Endothelial cell of umbilical vein (primary cell): ENCODE data around the gene SSH3. TPM values are rescaled to one million over a fixed set of nuclear protein-coding genes. Genes with fewer than 3 reads are reported as not detected.

Source experiments
- BruUV-seq: library from RNA; stranded (reverse); fragments of 400-500 nt; replicated peaks from 2 replicates; lab custom pipeline; 2021; lab: Mats Ljungman, UMichigan
- CTCF ChIA-PET: fragments of 300-600, 350-600 bp; sonication (Branson Sonifier 250); formaldehyde crosslinking; loops from one replicate; lab custom pipeline; 2021; ENCODE audit warnings: antibody characterized with exemption, inconsistent platforms; lab: Charles Lee
- POLR2A ChIA-PET: fragments of 300-600, 350-600 bp; sonication (Branson Sonifier 250); formaldehyde crosslinking; loops from one replicate; lab custom pipeline; 2021; ENCODE audit warnings: antibody characterized with exemption, inconsistent platforms; lab: Charles Lee
- DNase-seq: peaks from one replicate; pipeline ENCODE4 v3.0.0-alpha.2; 2011; ENCODE audit warnings: low read depth, low spot score
- FAIRE-seq: peaks from 2 replicates; lab custom pipeline; 2011; peaks lifted over from hg19 to GRCh38; lab: Jason Lieb, UNC
- H2AFZ ChIP-seq: 2 replicates; pipeline ENCODE4 v1.6.0; 2012; ENCODE audit warnings: low read depth, low read length, control low read depth, inconsistent platforms
- H3K27ac ChIP-seq: 2 replicates; pipeline ENCODE4 v1.5.1; 2011; ENCODE audit warnings: low read depth, mild to moderate bottlenecking, control low read depth, low read length, moderate library complexity; ENCODE audit not compliant: insufficient read depth
- H3K27me3 ChIP-seq, 2 experiments: 2 replicates each; pipeline versions ENCODE4 v1.6.0 to v1.6.1; 2011; ENCODE audit warnings: low read length in 2 of 2, mixed read lengths in 1 of 2; ENCODE audit not compliant: control insufficient read depth in 2 of 2, insufficient read depth in 2 of 2
- H3K36me3 ChIP-seq, 2 experiments: 2 replicates in 1 of 2; 3 replicates in 1 of 2; pipeline ENCODE4 v1.5.1; 2011; ENCODE audit warnings: low read length in 2 of 2, mild to moderate bottlenecking in 1 of 2, moderate library complexity in 1 of 2; ENCODE audit not compliant: control insufficient read depth in 2 of 2, insufficient read depth in 2 of 2; ENCODE audit errors: extremely low read depth in 1 of 2
- H3K4me1 ChIP-seq: 3 replicates; pipeline ENCODE4 v1.5.1; 2011; ENCODE audit warnings: mild to moderate bottlenecking, low read length; ENCODE audit not compliant: control insufficient read depth, insufficient read depth; ENCODE audit errors: extremely low read depth
- H3K4me2 ChIP-seq: 2 replicates; pipeline ENCODE4 v1.6.1; 2011; ENCODE audit warnings: low read length, control low read depth, mixed read lengths; ENCODE audit not compliant: insufficient read depth
- H3K4me3 ChIP-seq, 3 experiments: fragments of 200-600 bp in 1 of 3; sonication (generic), shearing (Covaris generic) in 1 of 3; replicated peaks in 1 of 3; 2 replicates each; pipeline ENCODE4 v1.5.1; 2011 to 2016; ENCODE audit warnings: control low read depth in 3 of 3, low read length in 3 of 3, mild to moderate bottlenecking in 2 of 3, inconsistent platforms in 1 of 3, low read depth in 1 of 3, moderate library complexity in 1 of 3; ENCODE audit not compliant: insufficient read depth in 1 of 3
- H3K79me2 ChIP-seq: 2 replicates; pipeline ENCODE4 v1.6.0; 2012; ENCODE audit warnings: low read length, inconsistent platforms; ENCODE audit not compliant: control insufficient read depth, insufficient read depth
- H3K9ac ChIP-seq: replicated peaks from 2 replicates; pipeline ENCODE3; 2011; ENCODE audit warnings: low read length, control low read depth; ENCODE audit not compliant: insufficient read depth; ENCODE audit errors: extremely low read depth
- H3K9me1 ChIP-seq: replicated peaks from 3 replicates; pipeline ENCODE4 v1.6.0; 2011; ENCODE audit warnings: mild to moderate bottlenecking, low read length; ENCODE audit not compliant: control insufficient read depth, insufficient read depth; ENCODE audit errors: extremely low read depth
- H3K9me3 ChIP-seq: replicated peaks from 2 replicates; pipeline ENCODE4 v1.5.1; 2012; ENCODE audit warnings: low read length, inconsistent platforms; ENCODE audit not compliant: control insufficient read depth, insufficient read depth
- H4K20me1 ChIP-seq: replicated peaks from 2 replicates; pipeline ENCODE3; 2011; ENCODE audit warnings: mild to moderate bottlenecking, low read length; ENCODE audit not compliant: control insufficient read depth, insufficient read depth; ENCODE audit errors: extremely low read depth
- CTCF ChIP-seq, 2 donors: IDR thresholded peaks; 1 replicate in 1 of 2; 2 replicates in 1 of 2; pipeline ENCODE4 v1.5.1; 2011; ENCODE audit warnings: low read length in 2 of 2, mild to moderate bottlenecking in 2 of 2, moderate library complexity in 2 of 2, control low read depth in 1 of 2, inconsistent platforms in 1 of 2, low read depth in 1 of 2; ENCODE audit not compliant: insufficient read depth in 1 of 2; ENCODE audit errors: extremely low read depth in 1 of 2
- EZH2 ChIP-seq: IDR thresholded peaks from 2 replicates; pipeline ENCODE4 v1.6.1; 2012; ENCODE audit warnings: borderline replicate concordance, low read depth, mild to moderate bottlenecking, moderate library complexity, low read length, inconsistent platforms; ENCODE audit not compliant: severe bottlenecking
- FOS ChIP-seq: IDR thresholded peaks from 2 replicates; pipeline ENCODE4 v1.6.1; 2011; ENCODE audit warnings: mild to moderate bottlenecking, low read length, moderate library complexity, borderline replicate concordance; ENCODE audit not compliant: insufficient read depth
- GATA2 ChIP-seq: IDR thresholded peaks from 2 replicates; pipeline ENCODE4 v1.7.0; 2011; ENCODE audit warnings: low read depth, mild to moderate bottlenecking, moderate library complexity, mixed read lengths, low read length; ENCODE audit not compliant: insufficient read length, insufficient read depth
- JUN ChIP-seq: IDR thresholded peaks from 2 replicates; pipeline ENCODE4 v1.6.1; 2011; ENCODE audit warnings: borderline replicate concordance, low read depth; ENCODE audit not compliant: insufficient read length, insufficient read depth
- MAX ChIP-seq: IDR thresholded peaks from 2 replicates; pipeline ENCODE4 v1.6.1; 2011; ENCODE audit not compliant: insufficient read depth, insufficient read length
- MYC ChIP-seq: IDR thresholded peaks from one replicate; pipeline ENCODE4 v1.6.1; 2011; ENCODE audit warnings: mild to moderate bottlenecking, low read depth, low read length
- POLR2A ChIP-seq: IDR thresholded peaks from 2 replicates; pipeline ENCODE4 v1.6.1; 2012; ENCODE audit warnings: low read depth, mild to moderate bottlenecking, control low read depth, low read length
- POLR2AphosphoS5 ChIP-seq: IDR thresholded peaks from 2 replicates; pipeline ENCODE4 v1.6.1; 2012; ENCODE audit warnings: low read depth, mild to moderate bottlenecking, control low read depth, low read length, moderate library complexity; ENCODE audit not compliant: insufficient read depth
- dilution Hi-C: fragments of 300-500 bp; cut with MboI; formaldehyde crosslinking; loops from one replicate; pipeline ENCODE4 v1.15.0; 2019; ENCODE audit warnings: low sequenced_read_pairs; ENCODE audit not compliant: extremely low pct_ligation_motif_present
- intact Hi-C: fragments of 100-400 bp; cut with micrococcal nuclease; formaldehyde crosslinking; loops from one replicate; pipeline ENCODE4 v1.10.0; 2022
- polyA plus RNA-seq, 4 experiments: library from polyadenylated mRNA; depleted of rRNA in 3 of 4; stranded (reverse) in 3 of 4; unstranded in 1 of 4; fragments of >200 nt; gene quantifications; 2 replicates each; pipeline versions ENCODE4 v1.2.1 to v1.2.3, GENCODE V29; 2011 to 2012; ENCODE audit warnings: missing spikeins in 1 of 4
- total RNA-seq: library from RNA; stranded (reverse); gene quantifications from 2 replicates; pipeline ENCODE4 v1.2.3, GENCODE V29; 2021

SSH3 gene
- total and polyA plus RNA-seq, 2 donors (not counting 3 experiments of a cell fraction or from before 2014, with no cell fraction given): 14.3 to 16.5 TPM

GRCh38 chr11:67280788-67281551 lies 22.4 kb upstream of the SSH3 start:
- H3K9me1 ChIP-seq: no peaks in the 10 kb centered on the region
- H3K79me2 ChIP-seq: peaks cover 12% of the 10 kb centered on the region
- no peaks in the 10 kb centered on the region for H3K9me3 ChIP-seq
- no peak overlapping the region for H3K4me3 ChIP-seq
- no peak overlapping the region for H3K9ac ChIP-seq
- intact Hi-C loops: no loop called here
- TF ChIP-seq MAX (no peak), FOS (no peak), JUN (no peak), EZH2 (no peak)
- H3K4me1 ChIP-seq: peaks cover 17% of the 10 kb centered on the region
- BruUV-seq: no TSS peak
- DNase-seq (no peak), FAIRE-seq (no peak)
- ChIA-PET CTCF (no interaction called here), POLR2A (no interaction called here)
- no peak overlapping the region for H2AFZ ChIP-seq
- dilution Hi-C loops: no loop called here
- no peaks in the 10 kb centered on the region for H4K20me1 ChIP-seq
- no peak overlapping the region for H3K27ac ChIP-seq
- peaks cover 8 to 62% of the 10 kb centered on the region in 2 experiments for H3K36me3 ChIP-seq
- H3K4me2 ChIP-seq: no peak overlapping the region
- no peaks in the 10 kb centered on the region for H3K27me3 ChIP-seq

- Histone ChIP-seq H3K4me1 (peaks cover 13% of the 10 kb centered on the region), H3K4me3 (no peak overlapping the region), H3K79me2 (peaks cover 8% of the 10 kb centered on the region), H3K9me3 (no peaks in the 10 kb centered on the region), H3K9ac (no peak overlapping the region), H3K4me2 (no peak overlapping the region), H3K27me3 (no peaks in the 10 kb centered on the region), H4K20me1 (no peaks in the 10 kb centered on the region), H3K36me3 (peaks cover 8 to 64% of the 10 kb centered on the region in 2 experiments), H3K9me1 (no peaks in the 10 kb centered on the region), H2AFZ (no peak overlapping the region), H3K27ac (no peak overlapping the region)
- DNase-seq (no peak), FAIRE-seq (no peak)
- no TSS peak for BruUV-seq
- intact Hi-C loops (no loop called here), dilution Hi-C loops (no loop called here)
- ChIA-PET POLR2A (no interaction called here), CTCF (interaction anchor here (0.8 kb wide), 1 partner anchor 36 kb away, joined by 3 read pairs; no protein-coding TSS in a partner anchor)
- no peak for TF ChIP-seq MYC
- TF ChIP-seq MAX: no peak
- TF ChIP-seq POLR2A: no peak
- no peak for TF ChIP-seq FOS
- no peak for TF ChIP-seq EZH2
- TF ChIP-seq POLR2AphosphoS5: no peak
- TF ChIP-seq GATA2: no peak
- TF ChIP-seq JUN: no peak
- no peak for TF ChIP-seq CTCF (IDR thresholded peaks at IDR 0.05; ENCODE audit: extremely low read depth in 1 of 2, insufficient read depth in 1 of 2, low read depth in 1 of 2, low read length in 2 of 2)
Measured at GRCh38 chr11:67281552-67282150, 21.7 kb upstream of the SSH3 start.
